Panc1 (cell line): ENCODE results near the gene TFPI2.

Source experiments
- CTCF ChIP-seq: fragments of 450-650 bp; IDR thresholded peaks from 2 replicates; pipeline ENCODE4 v1.5.1; 2017; ENCODE audit warnings: mild to moderate bottlenecking
- POLR2AphosphoS5 ChIP-seq: IDR thresholded peaks from 2 replicates; pipeline ENCODE4 v1.6.1; 2012; ENCODE audit warnings: mild to moderate bottlenecking, low read depth, low read length, moderate library complexity

GRCh38 chr7:93860261-93860660 is 30.3 kb downstream of the TFPI2 start:
- TF ChIP-seq CTCF (no peak), POLR2AphosphoS5 (no peak)
